GM18517 (cell line): ENCODE measurements around the gene PRKAB1.

ENCODE experiments used
- ATAC-seq: cut with Tn5 transposase; IDR thresholded peaks from one replicate; pipeline ENCODE4 v1.9.1; 2021; ENCODE audit warnings: mild to moderate bottlenecking, moderate library complexity; ENCODE audit not compliant: unreplicated experiment

Gene PRKAB1

DNA sequence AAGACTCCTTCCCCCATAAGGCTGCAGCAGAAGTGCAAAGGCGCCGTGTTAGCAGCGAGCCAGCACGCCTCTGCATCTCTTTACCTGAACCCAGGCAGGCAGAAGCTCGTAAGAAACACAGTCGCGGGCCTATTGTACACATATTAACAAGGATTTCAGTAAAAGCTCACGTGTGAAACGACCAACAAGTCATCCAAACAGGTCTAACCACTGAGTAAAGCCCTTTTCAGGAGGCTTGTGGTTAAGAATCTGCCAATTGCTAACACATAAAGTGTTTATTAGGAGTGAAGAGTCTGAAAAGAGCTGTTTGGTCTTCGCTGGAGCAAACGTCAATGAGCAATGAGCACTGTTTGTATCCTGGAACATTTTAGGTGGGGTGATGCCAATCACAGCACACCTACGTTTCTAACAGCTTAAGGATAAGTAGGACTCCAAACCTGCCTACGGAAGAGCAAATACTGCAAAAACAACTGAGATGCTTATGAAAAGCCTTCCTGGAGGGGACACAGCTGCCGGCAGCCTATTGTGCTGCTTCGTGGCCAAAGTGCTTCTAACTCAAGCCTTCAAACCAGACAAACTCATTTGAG, 43.1 kb downstream of the PRKAB1 start:
- ATAC-seq: no peak

DNA sequence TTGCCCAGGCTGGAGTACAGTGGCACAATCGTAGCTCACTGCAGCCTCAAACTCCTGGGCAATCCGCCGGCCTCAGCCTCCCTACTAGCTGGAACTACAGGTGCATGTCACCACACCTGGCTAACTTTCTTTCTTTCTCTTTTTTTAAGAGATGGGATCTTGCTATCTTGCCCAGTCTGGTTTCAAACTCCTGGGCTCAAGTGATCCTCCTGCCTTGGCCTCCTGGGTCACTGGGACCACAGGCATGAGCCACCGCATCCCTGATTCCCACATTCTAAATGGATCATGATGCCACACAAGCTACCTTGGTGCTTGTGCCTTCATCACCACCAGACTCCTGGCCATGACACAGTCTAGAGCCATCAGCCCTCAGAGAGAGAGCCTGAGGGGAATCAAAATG, 43.8 kb downstream of the PRKAB1 start:
- no peak for ATAC-seq

DNA sequence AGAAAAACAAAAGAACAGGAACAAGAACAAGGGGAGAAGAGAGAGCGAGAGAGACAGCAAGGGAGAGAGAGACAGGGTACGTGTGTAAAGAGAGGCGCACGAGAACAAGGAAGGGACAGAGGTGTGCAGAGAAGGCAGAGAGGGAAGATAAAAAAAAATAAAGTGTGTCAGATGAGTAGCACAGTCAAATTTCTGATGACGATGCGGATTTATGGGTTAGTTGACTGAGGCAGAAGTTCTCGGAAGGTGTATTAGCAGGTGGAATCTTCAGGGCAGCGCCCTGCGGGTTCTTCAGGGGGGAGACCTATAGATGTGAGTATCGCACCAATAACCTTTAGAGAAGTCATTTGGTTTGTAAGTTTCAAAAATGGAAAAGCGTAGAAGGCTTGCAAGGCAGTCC, 44.8 kb downstream of the PRKAB1 start:
- ATAC-seq: no peak

- no peak for ATAC-seq
These were observed 45.7 kb downstream of the PRKAB1 start for GRCh38 chr12:119713551-119714031.

GRCh38 chr12:119714614-119715267, 46.8 kb downstream of the PRKAB1 start:
- ATAC-seq: no peak

DNA sequence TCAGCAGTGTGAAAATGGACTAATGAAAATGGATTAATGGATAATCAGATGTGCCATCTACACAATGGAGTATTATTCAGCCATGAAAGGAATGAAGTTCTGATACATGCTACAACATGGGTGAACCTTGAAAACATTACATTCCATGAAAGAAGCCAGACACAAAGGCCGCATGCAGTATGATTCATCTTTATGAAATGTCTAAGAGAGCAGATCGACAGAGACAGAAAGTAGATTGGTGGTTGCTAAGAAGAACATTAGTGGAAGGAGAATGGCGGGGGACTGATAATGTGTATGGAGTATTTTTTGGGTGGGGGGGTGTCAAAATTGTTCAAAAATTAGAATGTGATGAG, 47.3 kb downstream of the PRKAB1 start:
- ATAC-seq: no peak

- ATAC-seq: no peak
These were observed 50.2 kb downstream of the PRKAB1 start for GRCh38 chr12:119718141-119718540.

- no peak for ATAC-seq
These were observed 52.4 kb downstream of the PRKAB1 start for GRCh38 chr12:119720349-119720748.

GRCh38 chr12:119721306-119721705, 53.4 kb downstream of the PRKAB1 start:
- no peak for ATAC-seq

DNA sequence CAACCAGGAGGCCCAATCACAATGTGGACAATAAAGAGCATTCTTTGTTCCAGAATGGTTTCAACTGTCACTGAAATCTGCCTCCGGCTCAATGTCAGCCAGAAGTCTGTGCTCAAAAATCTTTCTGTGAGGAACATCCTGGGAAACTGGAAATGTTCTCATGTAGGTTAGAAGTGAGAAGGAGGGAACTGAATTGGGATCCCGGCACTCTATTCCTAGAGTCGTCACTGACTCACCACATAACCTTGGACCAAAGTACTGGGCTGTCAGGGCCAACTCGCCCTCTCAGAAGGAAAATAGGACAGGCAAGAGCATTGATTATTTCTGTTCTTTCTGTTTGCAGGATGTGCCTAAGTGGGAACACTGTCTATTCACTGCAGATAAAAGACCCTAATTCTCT, 57.6 kb downstream of the PRKAB1 start:
- ATAC-seq: no peak

- ATAC-seq: no peak
These were observed 59.9 kb downstream of the PRKAB1 start for GRCh38 chr12:119727600-119728443.

DNA sequence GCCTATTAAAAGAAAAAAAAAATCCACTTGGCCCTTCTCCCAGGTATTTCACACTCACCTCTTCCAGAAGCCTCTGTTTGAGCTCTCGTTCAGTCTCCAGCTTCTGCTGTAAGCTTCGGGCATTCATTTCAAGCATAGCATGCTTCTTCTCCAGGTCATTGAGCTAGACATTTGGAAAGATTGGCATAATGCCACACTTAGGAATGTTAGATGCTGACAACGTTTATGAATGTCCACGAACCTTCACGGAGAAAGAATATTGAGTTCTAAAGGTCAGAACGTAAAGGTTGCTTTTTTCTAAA, 60.5 kb downstream of the PRKAB1 start:
- no peak for ATAC-seq

DNA sequence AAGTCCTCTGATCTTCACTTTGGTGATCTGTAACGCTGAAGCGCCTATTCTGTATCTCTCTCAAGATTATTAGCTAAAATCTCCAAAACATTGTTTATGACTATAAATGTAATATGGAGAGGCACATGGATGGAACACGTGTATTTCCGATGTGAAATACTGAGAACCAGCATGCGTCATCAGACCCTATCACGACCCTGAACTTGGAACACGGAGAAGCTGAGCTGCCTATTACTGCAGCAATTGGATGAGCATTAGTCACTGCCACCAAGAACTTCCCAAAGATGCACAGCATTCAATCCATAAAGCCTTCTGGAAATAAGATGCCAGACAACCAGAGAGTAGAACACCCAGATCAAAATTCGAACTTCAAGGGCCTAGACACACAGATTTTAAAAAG, 61.9 kb downstream of the PRKAB1 start:
- ATAC-seq: no peak

GRCh38 chr12:119730381-119730780, 62.4 kb downstream of the PRKAB1 start:
- no peak for ATAC-seq
